ENCODE results near the gene EDNRB.
A peak's percentile ranks its signal among the peaks of the same experiment; 100 is the strongest.
"Not testable (repeated sequence)": the region's sequence is repeated elsewhere in the genome, so short reads cannot be mapped to it uniquely, and the experiment has no call there.

Gene EDNRB

GRCh38 chr13:77918391-77919245, at the start of gene EDNRB:
EDNRB (minus strand) TSS chr13:77918831; CDS start chr13:77918573, 258 bp downstream.
- H3K27me3 Mint-ChIP-seq (ENCODE audit: low read depth, poor library complexity) = peaks cover 14% of the 10 kb centered on the region
- DNase-seq = peak; percentile 29
- H3K4me1 Mint-ChIP-seq = no peaks in the 10 kb centered on the region
- peaks cover 4% of the 10 kb centered on the region for H3K9me3 Mint-ChIP-seq
- no peak within 1 kb of the TSS for H3K27ac Mint-ChIP-seq
- no peak within 1 kb of the TSS for H3K4me3 Mint-ChIP-seq
- no peaks in the 10 kb centered on the region for H3K36me3 Mint-ChIP-seq (ENCODE audit: low read depth)
- TF ChIP-seq, protein P1, sequence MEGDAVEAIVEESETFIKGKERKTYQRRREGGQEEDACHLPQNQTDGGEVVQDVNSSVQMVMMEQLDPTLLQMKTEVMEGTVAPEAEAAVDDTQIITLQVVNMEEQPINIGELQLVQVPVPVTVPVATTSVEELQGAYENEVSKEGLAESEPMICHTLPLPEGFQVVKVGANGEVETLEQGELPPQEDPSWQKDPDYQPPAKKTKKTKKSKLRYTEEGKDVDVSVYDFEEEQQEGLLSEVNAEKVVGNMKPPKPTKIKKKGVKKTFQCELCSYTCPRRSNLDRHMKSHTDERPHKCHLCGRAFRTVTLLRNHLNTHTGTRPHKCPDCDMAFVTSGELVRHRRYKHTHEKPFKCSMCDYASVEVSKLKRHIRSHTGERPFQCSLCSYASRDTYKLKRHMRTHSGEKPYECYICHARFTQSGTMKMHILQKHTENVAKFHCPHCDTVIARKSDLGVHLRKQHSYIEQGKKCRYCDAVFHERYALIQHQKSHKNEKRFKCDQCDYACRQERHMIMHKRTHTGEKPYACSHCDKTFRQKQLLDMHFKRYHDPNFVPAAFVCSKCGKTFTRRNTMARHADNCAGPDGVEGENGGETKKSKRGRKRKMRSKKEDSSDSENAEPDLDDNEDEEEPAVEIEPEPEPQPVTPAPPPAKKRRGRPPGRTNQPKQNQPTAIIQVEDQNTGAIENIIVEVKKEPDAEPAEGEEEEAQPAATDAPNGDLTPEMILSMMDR (IDR thresholded peaks at IDR 0.05) = no peak

- TF ChIP-seq, protein P1 (IDR thresholded peaks at IDR 0.05) = no peak
- no peaks in the 10 kb centered on the region for H3K36me3 Mint-ChIP-seq (ENCODE audit: low read depth)
- no peaks in the 10 kb centered on the region for H3K4me1 Mint-ChIP-seq
- DNase-seq = no peak
- H3K27me3 Mint-ChIP-seq (ENCODE audit: low read depth, poor library complexity) = no peaks in the 10 kb centered on the region
- no peak overlapping the region for H3K4me3 Mint-ChIP-seq
- peaks cover 13% of the 10 kb centered on the region for H3K9me3 Mint-ChIP-seq
- H3K27ac Mint-ChIP-seq = no peak overlapping the region
Observed at GRCh38 chr13:77966671-77967070, 48.0 kb upstream of the EDNRB start.

GRCh38 chr13:77952737-77953136, 34.1 kb upstream of the EDNRB start:
- Mint-ChIP-seq H3K9me3 (peaks cover 8% of the 10 kb centered on the region), H3K27ac (no peak overlapping the region), H3K4me3 (no peak overlapping the region), H3K27me3 (ENCODE audit: low read depth, poor library complexity) (no peaks in the 10 kb centered on the region), H3K36me3 (ENCODE audit: low read depth) (no peaks in the 10 kb centered on the region), H3K4me1 (no peaks in the 10 kb centered on the region)
- TF ChIP-seq, protein P1 (IDR thresholded peaks at IDR 0.05) = no peak
- DNase-seq = no peak

DNA sequence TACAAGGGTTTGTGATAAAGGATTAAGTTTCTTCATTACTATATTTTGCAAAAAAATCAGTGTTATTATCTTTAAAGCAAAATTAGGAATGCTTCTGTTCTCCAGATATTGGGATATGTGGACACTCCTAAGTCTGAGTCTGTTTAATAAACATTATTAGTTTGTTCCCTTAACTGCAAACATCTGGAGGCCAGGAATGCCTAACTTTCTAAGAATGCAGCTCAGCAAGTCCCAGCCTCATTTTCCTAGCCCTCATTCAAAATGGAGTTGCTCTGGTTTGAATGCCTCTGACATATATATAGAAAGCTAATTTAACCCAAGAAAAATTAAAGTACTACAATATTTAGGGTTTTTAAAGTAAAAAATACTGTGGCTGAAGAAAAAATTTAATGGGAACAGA, 33.6 kb upstream of the EDNRB start:
- TF ChIP-seq, protein P1 (IDR thresholded peaks at IDR 0.05) = no peak
- Mint-ChIP-seq H3K36me3 (ENCODE audit: low read depth) (no peaks in the 10 kb centered on the region), H3K27me3 (ENCODE audit: low read depth, poor library complexity) (no peaks in the 10 kb centered on the region)

GRCh38 chr13:77946522-77946921, 27.9 kb upstream of the EDNRB start:
- Mint-ChIP-seq H3K27ac (no peak overlapping the region), H3K9me3 (no peaks in the 10 kb centered on the region), H3K27me3 (ENCODE audit: low read depth, poor library complexity) (no peaks in the 10 kb centered on the region), H3K4me1 (no peaks in the 10 kb centered on the region), H3K4me3 (no peak overlapping the region), H3K36me3 (ENCODE audit: low read depth) (no peaks in the 10 kb centered on the region)
- TF ChIP-seq, protein P1 (IDR thresholded peaks at IDR 0.05) = no peak
- no peak for DNase-seq

More for the DNA sequence above, 33.6 kb upstream of the EDNRB start:
- Mint-ChIP-seq H3K4me1 (no peaks in the 10 kb centered on the region), H3K4me3 (no peak overlapping the region), H3K9me3 (peaks cover 8% of the 10 kb centered on the region), H3K27ac (no peak overlapping the region)
- no peak for DNase-seq

DNA sequence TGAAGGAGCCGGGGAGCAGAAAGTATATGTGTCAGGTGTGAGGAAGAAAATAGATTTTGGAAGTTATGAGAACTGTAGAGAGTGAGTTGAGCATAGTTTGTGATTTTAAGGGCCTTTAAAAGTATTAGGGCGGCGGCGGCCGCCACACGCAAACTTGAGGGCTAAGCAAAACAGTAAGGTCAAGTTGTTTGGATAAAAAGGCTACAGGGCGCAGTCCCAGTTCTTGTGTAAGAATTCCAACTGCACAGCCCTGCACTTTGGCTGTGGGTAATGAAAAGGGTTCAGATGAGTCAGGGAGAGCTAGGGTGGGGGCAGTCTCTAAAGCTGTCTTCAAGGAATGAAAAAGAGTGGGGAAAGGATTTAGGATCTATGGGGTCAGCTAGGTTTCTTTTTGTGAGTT, 16.4 kb upstream of the EDNRB start:
- not testable (repeated sequence) for H3K36me3 Mint-ChIP-seq (ENCODE audit: low read depth); H3K27me3 Mint-ChIP-seq (ENCODE audit: low read depth, poor library complexity); DNase-seq; H3K4me3 Mint-ChIP-seq; H3K27ac Mint-ChIP-seq
- H3K9me3 Mint-ChIP-seq = peaks cover 21% of the 10 kb centered on the region
- H3K4me1 Mint-ChIP-seq = peaks cover 18% of the 10 kb centered on the region
